Posterior cingulate gyrus (tissue), 11 donors: ENCODE results near the gene TLR4.
A peak's percentile ranks its signal among the peaks of the same experiment; 100 is the strongest.

Source experiments
- DNase-seq, 10 donors: peaks; one replicate each; pipeline versions ENCODE4 v3.0.0 to v3.0.0-alpha.2; 2020 to 2021; ENCODE audit warnings: mixed read lengths in 3 of 10
- intact Hi-C: fragments of 100-400 bp; cut with DNase I; formaldehyde crosslinking; loops from one replicate; pipeline ENCODE4 v1.15.1; 2023

The TLR4 gene

GRCh38 chr9:117709936-117710335 is 5.7 kb downstream of the TLR4 start:
- intact Hi-C loops, result no loop called here
- no peak for DNase-seq

- intact Hi-C loops, result no loop called here
- no peak for DNase-seq
These were observed 10.1 kb downstream of the TLR4 start for GRCh38 chr9:117714282-117714681.

- intact Hi-C loops, result no loop called here
- no peak for DNase-seq
These were observed 11.3 kb downstream of the TLR4 start for GRCh38 chr9:117715411-117715989.

GRCh38 chr9:117718085-117718484 is 13.9 kb downstream of the TLR4 start:
- intact Hi-C loops, result no loop called here
- no peak for DNase-seq

GRCh38 chr9:117718701-117719100 is 14.5 kb downstream of the TLR4 start:
- no peak for DNase-seq
- intact Hi-C loops, result no loop called here

GRCh38 chr9:117719161-117719920 is 15.1 kb downstream of the TLR4 start:
- intact Hi-C loops, result no loop called here
- DNase-seq, result no peak

- intact Hi-C loops, result no loop called here
- no peak for DNase-seq
These were observed 15.9 kb downstream of the TLR4 start for GRCh38 chr9:117720066-117720465.

GRCh38 chr9:117720555-117720954 is 16.4 kb downstream of the TLR4 start:
- intact Hi-C loops, result no loop called here
- DNase-seq, result no peak

GRCh38 chr9:117720987-117721386 is 16.8 kb downstream of the TLR4 start:
- intact Hi-C loops, result no loop called here
- DNase-seq, result no peak

GRCh38 chr9:117722108-117722761 is 18.0 kb downstream of the TLR4 start:
- DNase-seq, result no peak
- intact Hi-C loops, result no loop called here

GRCh38 chr9:117723986-117724625 is 19.9 kb downstream of the TLR4 start:
- intact Hi-C loops, result no loop called here

GRCh38 chr9:117725426-117725887 is 21.3 kb downstream of the TLR4 start:
- intact Hi-C loops, result no loop called here
- DNase-seq, result no peak

More at GRCh38 chr9:117723986-117724625, 19.9 kb downstream of the TLR4 start:
- no peak for DNase-seq

GRCh38 chr9:117729375-117729774 is 25.2 kb downstream of the TLR4 start:
- intact Hi-C loops, result no loop called here
- no peak for DNase-seq

GRCh38 chr9:117732494-117732893 is 28.3 kb downstream of the TLR4 start:
- intact Hi-C loops, result no loop called here
- DNase-seq, result no peak

- no peak for DNase-seq
These were observed 29.3 kb downstream of the TLR4 start for GRCh38 chr9:117733465-117733864.

GRCh38 chr9:117734082-117734481 is 29.9 kb downstream of the TLR4 start:
- no peak for DNase-seq
- intact Hi-C loops, result no loop called here

More at GRCh38 chr9:117733465-117733864, 29.3 kb downstream of the TLR4 start:
- intact Hi-C loops, result no loop called here

- DNase-seq, result no peak
- intact Hi-C loops, result no loop called here
These were observed 30.5 kb downstream of the TLR4 start for GRCh38 chr9:117734523-117735314.

GRCh38 chr9:117737721-117738226 is 33.6 kb downstream of the TLR4 start:
- peak; percentile 12 to 88 (median 47) for DNase-seq
- intact Hi-C loops, result no loop called here

- intact Hi-C loops, result no loop called here
- no peak for DNase-seq
These were observed 35.0 kb downstream of the TLR4 start for GRCh38 chr9:117739206-117739605.
